HepG2 (cell line): ENCODE measurements around the gene KIAA0825. TPM values are rescaled to one million over a fixed set of nuclear protein-coding genes. Genes with fewer than 3 reads are reported as not detected.

ENCODE experiments used
- ATAC-seq: fragments of 200-7000 bp; cut with Tn5 transposase; 3 replicates; pipeline ENCODE4 v1.9.1; 2020; ENCODE audit warnings: mild to moderate bottlenecking, moderate library complexity
- BruUV-seq: library from RNA; stranded (reverse); fragments of 400-500 nt; replicated peaks from 2 replicates; lab custom pipeline; 2021; lab: Mats Ljungman, UMichigan
- CTCF ChIA-PET: fragments of 300-600 bp; formaldehyde crosslinking; extraction: SDS; loops from one replicate; lab custom pipeline; 2021; ENCODE audit warnings: low total read pairs, inconsistent platforms, low intra/inter-chr PET ratio; lab: Yijun Ruan, JAX
- POLR2A ChIA-PET: fragments of 350-600 bp; sonication (Branson Sonifier 250); formaldehyde crosslinking; loops from one replicate; lab custom pipeline; 2020; ENCODE audit warnings: antibody characterized with exemption, inconsistent platforms; lab: Yijun Ruan, JAX
- DNase-seq: peaks from one replicate; pipeline ENCODE4 v3.0.0-alpha.2; 2015; ENCODE audit warnings: low spot score
- FAIRE-seq: peaks from 3 replicates; lab custom pipeline; 2011; peaks lifted over from hg19 to GRCh38; lab: Jason Lieb, UNC
- H2AFZ ChIP-seq: one replicate; pipeline ENCODE4 v1.6.1; 2011; ENCODE audit warnings: low read length, inconsistent platforms
- H3K27ac ChIP-seq: fragments of 300-600 bp; 3 replicates; pipeline ENCODE4 v1.8.0; 2011; ENCODE audit warnings: mixed run types, mild to moderate bottlenecking, mixed read lengths, low read length, inconsistent platforms; ENCODE audit not compliant: insufficient read depth; ENCODE audit errors: extremely low read length
- H3K27me3 ChIP-seq, 2 experiments: fragments of 200-600 bp in 1 of 2; 2 replicates in 1 of 2; 3 replicates in 1 of 2; pipeline versions ENCODE4 v1.6.0 to v1.8.0; 2011; ENCODE audit warnings: low read length in 2 of 2, mild to moderate bottlenecking in 2 of 2, moderate library complexity in 2 of 2, inconsistent platforms in 1 of 2; ENCODE audit not compliant: insufficient read depth in 2 of 2, control insufficient read depth in 1 of 2
- H3K36me3 ChIP-seq, 2 experiments: fragments of 200-600 bp in 1 of 2; replicated peaks in 1 of 2; 2 replicates in 1 of 2; 3 replicates in 1 of 2; pipeline versions ENCODE4 v1.5.1 to v1.8.0; 2011; ENCODE audit warnings: low read length in 2 of 2, inconsistent platforms in 1 of 2; ENCODE audit not compliant: insufficient read depth in 2 of 2, control insufficient read depth in 1 of 2
- H3K4me1 ChIP-seq: 2 replicates; pipeline ENCODE4 v1.5.1; 2012; ENCODE audit warnings: low read length, inconsistent platforms; ENCODE audit not compliant: insufficient read depth
- H3K4me2 ChIP-seq: 2 replicates; pipeline ENCODE4 v1.6.0; 2011; ENCODE audit warnings: low read depth, low read length, inconsistent platforms
- H3K4me3 ChIP-seq, 3 experiments: fragments of 200-600 bp in 1 of 3; sonication (generic), shearing (Covaris generic) in 1 of 3; replicated peaks in 1 of 3; 2 replicates each; pipeline ENCODE4 v1.5.1; 2011 to 2016; ENCODE audit warnings: low read length in 3 of 3, inconsistent platforms in 2 of 3, low read depth in 2 of 3, mild to moderate bottlenecking in 2 of 3, control low read depth in 1 of 3, mixed read lengths in 1 of 3; ENCODE audit not compliant: insufficient read depth in 1 of 3
- H3K79me2 ChIP-seq: one replicate; pipeline ENCODE4 v1.6.1; 2011; ENCODE audit warnings: low read length, inconsistent platforms; ENCODE audit not compliant: insufficient read depth
- H3K9ac ChIP-seq: 2 replicates; pipeline ENCODE4 v1.6.0; 2011; ENCODE audit warnings: mild to moderate bottlenecking, low read depth, low read length, inconsistent platforms; ENCODE audit not compliant: insufficient read depth
- H3K9me3 ChIP-seq: 2 replicates; pipeline ENCODE4 v1.5.1; 2012; ENCODE audit warnings: mild to moderate bottlenecking, low read length
- H4K20me1 ChIP-seq: 2 replicates; pipeline ENCODE4 v1.6.0; 2011; ENCODE audit warnings: inconsistent platforms, mild to moderate bottlenecking, low read length, moderate library complexity; ENCODE audit not compliant: insufficient read depth
- EP300 ChIP-seq, 3 experiments: sonication (generic) in 1 of 3; formaldehyde crosslinking in 1 of 3; IDR thresholded peaks; 2 replicates each; pipeline versions ENCODE4 v1.5.1 to v1.6.1; 2011 to 2020; ENCODE audit warnings: low read depth in 2 of 3, low read length in 2 of 3, borderline replicate concordance in 1 of 3, improper control_type of control experiment in 1 of 3, mild to moderate bottlenecking in 1 of 3, missing genetic modification reagents in 1 of 3, moderate library complexity in 1 of 3
- JUN ChIP-seq: sonication (generic); formaldehyde crosslinking; IDR thresholded peaks from 2 replicates; pipeline ENCODE4 v1.4.0; 2020; ENCODE audit warnings: mild to moderate bottlenecking, missing genetic modification reagents
- MED8 ChIP-seq: sonication (generic); formaldehyde crosslinking; IDR thresholded peaks from 2 replicates; pipeline ENCODE4 v1.8.1; 2023; ENCODE audit warnings: mild to moderate bottlenecking, missing genetic modification reagents; ENCODE audit not compliant: insufficient replicate concordance
- SSRP1 ChIP-seq: IDR thresholded peaks from 2 replicates; pipeline ENCODE4 v1.6.1; 2016; ENCODE audit warnings: control low read depth
- TCF7L2 ChIP-seq: IDR thresholded peaks from 2 replicates; pipeline ENCODE4 v1.6.1; 2011; ENCODE audit warnings: mild to moderate bottlenecking, low read depth, low read length, moderate library complexity
- ZNF317 ChIP-seq: sonication (generic); formaldehyde crosslinking; IDR thresholded peaks from 2 replicates; pipeline ENCODE4 v1.5.0; 2020; ENCODE audit warnings: mild to moderate bottlenecking, missing genetic modification reagents
- ZNF879 ChIP-seq: sonication (generic); formaldehyde crosslinking; IDR thresholded peaks from 2 replicates; pipeline ENCODE4 v1.8.1; 2023; ENCODE audit warnings: missing genetic modification reagents
- WGBS: methylation state at CpG from one replicate; pipeline ENCODE4 v1.1.6; 2017; ENCODE audit warnings: low lambda C conversion rate; 5-methylcytosine and 5-hydroxymethylcytosine counted together
- in situ Hi-C: cut with HindIII; loops from 2 replicates; pipeline ENCODE4 v1.10.0; 2017; ENCODE audit warnings: low pct_unique_long_range_greater_than_20kb; ENCODE audit not compliant: extremely low pct_ligation_motif_present
- intact Hi-C: fragments of 100-400 bp; cut with micrococcal nuclease; formaldehyde crosslinking; loops from one replicate; pipeline ENCODE4 v1.10.0; 2022; ENCODE audit not compliant: unreplicated experiment
- polyA plus RNA-seq, 8 experiments: library from polyadenylated mRNA; depleted of rRNA in 3 of 8; stranded (reverse) in 7 of 8; unstranded in 1 of 8; fragments of >200 nt; fragmentation: Illumina TruSeq in 4 of 8; extraction: Trizol in 4 of 8; gene quantifications; 2 replicates each; pipeline versions ENCODE4 v1.2.1 to v1.2.3, GENCODE V29; 2011 to 2016; ENCODE audit warnings: low read depth in 4 of 8, missing spikeins in 1 of 8, mixed read lengths in 1 of 8; ENCODE audit not compliant: insufficient read depth in 1 of 8
- total RNA-seq, 5 experiments: library from RNA; depleted of rRNA; stranded (reverse); fragments of >200 nt; fragmentation: Illumina TruSeq; extraction: Trizol; gene quantifications; 2 replicates each; pipeline ENCODE4 v1.2.3, GENCODE V29; 2016; ENCODE audit warnings: low read depth in 1 of 5
- TF ChIP-seq, protein P1 (sequence below): sonication (generic); formaldehyde crosslinking; conservative IDR thresholded peaks from 2 replicates; pipeline ENCODE4 v1.8.0; 2022; ENCODE audit warnings: missing genetic modification reagents
- TF ChIP-seq, protein P2 (sequence below): sonication (generic); formaldehyde crosslinking; IDR thresholded peaks from 2 replicates; pipeline ENCODE4 v1.9.0; 2021; ENCODE audit warnings: missing genetic modification reagents, mild to moderate bottlenecking, borderline replicate concordance

The KIAA0825 gene
- total and polyA plus RNA-seq, 2 of the 13 experiments (the other 11 are each of a cell fraction or from before 2014, with no cell fraction given) = 0.05 to 0.51 TPM

DNA sequence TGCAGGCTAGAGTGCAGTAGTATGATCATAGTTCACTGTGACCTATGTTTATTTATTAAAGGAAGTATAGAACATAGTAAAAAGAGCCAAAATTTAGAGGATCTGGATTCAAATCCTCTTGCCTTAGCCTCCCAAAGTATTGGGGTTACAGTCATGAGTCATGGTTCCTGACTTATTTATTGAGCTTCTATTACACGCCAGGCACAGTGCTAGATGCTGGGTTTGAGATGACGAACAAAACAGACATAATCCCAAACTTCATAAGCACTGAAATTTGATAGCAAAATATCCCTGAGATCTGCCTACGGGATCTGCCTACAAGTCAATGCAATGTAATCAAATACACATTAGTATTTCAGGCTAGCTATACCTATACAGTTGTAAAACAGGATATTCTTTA lies 2.5 kb downstream of the KIAA0825 start (continued):
- TF ChIP-seq ZNF317 (CRISPR knock-in tag) (no peak), ZNF879 (CRISPR knock-in tag) (no peak)
- TF ChIP-seq, protein P1, sequence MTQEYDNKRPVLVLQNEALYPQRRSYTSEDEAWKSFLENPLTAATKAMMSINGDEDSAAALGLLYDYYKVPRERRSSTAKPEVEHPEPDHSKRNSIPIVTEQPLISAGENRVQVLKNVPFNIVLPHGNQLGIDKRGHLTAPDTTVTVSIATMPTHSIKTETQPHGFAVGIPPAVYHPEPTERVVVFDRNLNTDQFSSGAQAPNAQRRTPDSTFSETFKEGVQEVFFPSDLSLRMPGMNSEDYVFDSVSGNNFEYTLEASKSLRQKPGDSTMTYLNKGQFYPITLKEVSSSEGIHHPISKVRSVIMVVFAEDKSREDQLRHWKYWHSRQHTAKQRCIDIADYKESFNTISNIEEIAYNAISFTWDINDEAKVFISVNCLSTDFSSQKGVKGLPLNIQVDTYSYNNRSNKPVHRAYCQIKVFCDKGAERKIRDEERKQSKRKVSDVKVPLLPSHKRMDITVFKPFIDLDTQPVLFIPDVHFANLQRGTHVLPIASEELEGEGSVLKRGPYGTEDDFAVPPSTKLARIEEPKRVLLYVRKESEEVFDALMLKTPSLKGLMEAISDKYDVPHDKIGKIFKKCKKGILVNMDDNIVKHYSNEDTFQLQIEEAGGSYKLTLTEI = no peak

DNA sequence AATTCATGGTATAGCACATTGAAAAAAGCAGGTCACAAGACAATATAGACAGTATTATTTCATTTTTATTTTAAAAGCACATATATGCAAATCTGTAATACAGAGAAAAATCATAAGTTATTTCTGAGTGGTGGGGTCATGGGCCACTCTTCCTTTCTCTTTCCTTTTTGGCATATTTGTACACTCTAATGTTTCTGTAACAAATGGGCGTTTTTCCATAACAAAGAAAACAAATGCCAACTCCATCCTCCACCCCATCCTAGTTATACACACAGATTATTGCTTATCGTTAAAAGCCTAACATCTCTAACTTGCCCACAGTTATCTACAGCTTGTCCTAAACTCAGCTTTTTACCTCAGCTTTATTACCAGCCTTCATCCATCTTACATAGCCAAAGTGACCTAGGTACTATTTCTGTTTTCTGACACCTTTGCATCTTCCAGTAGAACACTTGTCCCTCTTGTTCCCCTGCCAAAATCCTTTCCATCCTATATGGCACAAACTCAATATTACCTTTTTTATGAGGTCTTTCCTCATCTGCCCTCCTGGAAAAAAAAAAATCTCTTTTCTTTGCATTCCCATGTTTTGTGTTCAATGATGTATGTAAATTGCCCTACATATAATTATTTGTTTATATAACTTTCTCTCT lies 4.1 kb downstream of the KIAA0825 start:
- FAIRE-seq (no peak), ATAC-seq (no peak), DNase-seq (no peak)
- no peak overlapping the region for H3K4me3 ChIP-seq
- in situ Hi-C loops (loop anchor here (5.0 kb wide), 1 partner anchor 123 kb away; no protein-coding TSS in a partner anchor), intact Hi-C loops (no loop called here)
- CTCF ChIA-PET = interaction anchor here (1.4 kb wide), 1 partner anchor 123 kb away, joined by 7 read pairs; no protein-coding TSS in a partner anchor
- H3K36me3 ChIP-seq = no peaks in the 10 kb centered on the region
- H3K9me3 ChIP-seq = no peaks in the 10 kb centered on the region
- no peaks in the 10 kb centered on the region; a peak in 1 of 5 replicates for H3K27me3 ChIP-seq
- no peak overlapping the region for H3K27ac ChIP-seq
- H2AFZ ChIP-seq = no peak overlapping the region
- POLR2A ChIA-PET = no interaction called here
- H3K9ac ChIP-seq = no peak overlapping the region
- TF ChIP-seq EP300 (IDR thresholded peaks at IDR 0.05; ENCODE audit: low read depth in 2 of 2, low read length in 2 of 2) (no peak), EP300 (CRISPR knock-in tag; IDR thresholded peaks at IDR 0.05; ENCODE audit: borderline replicate concordance) (no peak), SSRP1 (CRISPR knock-in tag) (no peak), JUN (CRISPR knock-in tag) (no peak), MED8 (CRISPR knock-in tag) (no peak), TCF7L2 (no peak)
- TF ChIP-seq, protein P2, sequence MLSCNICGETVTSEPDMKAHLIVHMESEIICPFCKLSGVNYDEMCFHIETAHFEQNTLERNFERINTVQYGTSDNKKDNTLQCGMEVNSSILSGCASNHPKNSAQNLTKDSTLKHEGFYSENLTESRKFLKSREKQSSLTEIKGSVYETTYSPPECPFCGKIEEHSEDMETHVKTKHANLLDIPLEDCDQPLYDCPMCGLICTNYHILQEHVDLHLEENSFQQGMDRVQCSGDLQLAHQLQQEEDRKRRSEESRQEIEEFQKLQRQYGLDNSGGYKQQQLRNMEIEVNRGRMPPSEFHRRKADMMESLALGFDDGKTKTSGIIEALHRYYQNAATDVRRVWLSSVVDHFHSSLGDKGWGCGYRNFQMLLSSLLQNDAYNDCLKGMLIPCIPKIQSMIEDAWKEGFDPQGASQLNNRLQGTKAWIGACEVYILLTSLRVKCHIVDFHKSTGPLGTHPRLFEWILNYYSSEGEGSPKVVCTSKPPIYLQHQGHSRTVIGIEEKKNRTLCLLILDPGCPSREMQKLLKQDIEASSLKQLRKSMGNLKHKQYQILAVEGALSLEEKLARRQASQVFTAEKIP (CRISPR knock-in tag) = no peak
- H4K20me1 ChIP-seq = no peaks in the 10 kb centered on the region
- peaks cover 3% of the 10 kb centered on the region for H3K79me2 ChIP-seq
- H3K4me2 ChIP-seq = no peak overlapping the region
- 98% methylated on average over 2 of the region's 2 CpGs for WGBS
- BruUV-seq = no TSS peak
- H3K4me1 ChIP-seq = no peaks in the 10 kb centered on the region
